Measurements from ENCODE around the gene CCNB3.

Gene CCNB3

GRCh38 chrX:50343917-50344316 lies 139.4 kb downstream of the CCNB3 start:
- DNase-seq (ENCODE audit: low spot score): no peak

DNA sequence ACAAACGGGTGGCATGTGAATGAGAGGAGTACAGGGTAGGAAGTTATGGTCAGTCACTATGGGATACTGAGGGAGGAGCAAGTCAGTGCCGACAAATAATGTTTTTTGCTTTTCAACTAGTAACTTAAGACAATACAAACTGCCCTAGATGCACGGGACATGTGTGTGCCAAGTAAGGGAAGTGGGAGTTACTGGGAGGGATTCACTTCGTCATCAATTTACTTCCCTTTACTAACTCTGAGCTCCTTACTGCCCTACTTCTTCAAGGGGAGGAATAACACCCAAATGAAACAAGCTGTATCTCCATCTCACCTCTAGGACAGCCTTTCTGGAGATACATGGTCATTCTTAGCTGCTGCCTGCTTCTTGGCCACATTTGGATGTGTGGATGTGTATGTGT lies 168.4 kb downstream of the CCNB3 start:
- DNase-seq (ENCODE audit: low spot score): no peak

DNA sequence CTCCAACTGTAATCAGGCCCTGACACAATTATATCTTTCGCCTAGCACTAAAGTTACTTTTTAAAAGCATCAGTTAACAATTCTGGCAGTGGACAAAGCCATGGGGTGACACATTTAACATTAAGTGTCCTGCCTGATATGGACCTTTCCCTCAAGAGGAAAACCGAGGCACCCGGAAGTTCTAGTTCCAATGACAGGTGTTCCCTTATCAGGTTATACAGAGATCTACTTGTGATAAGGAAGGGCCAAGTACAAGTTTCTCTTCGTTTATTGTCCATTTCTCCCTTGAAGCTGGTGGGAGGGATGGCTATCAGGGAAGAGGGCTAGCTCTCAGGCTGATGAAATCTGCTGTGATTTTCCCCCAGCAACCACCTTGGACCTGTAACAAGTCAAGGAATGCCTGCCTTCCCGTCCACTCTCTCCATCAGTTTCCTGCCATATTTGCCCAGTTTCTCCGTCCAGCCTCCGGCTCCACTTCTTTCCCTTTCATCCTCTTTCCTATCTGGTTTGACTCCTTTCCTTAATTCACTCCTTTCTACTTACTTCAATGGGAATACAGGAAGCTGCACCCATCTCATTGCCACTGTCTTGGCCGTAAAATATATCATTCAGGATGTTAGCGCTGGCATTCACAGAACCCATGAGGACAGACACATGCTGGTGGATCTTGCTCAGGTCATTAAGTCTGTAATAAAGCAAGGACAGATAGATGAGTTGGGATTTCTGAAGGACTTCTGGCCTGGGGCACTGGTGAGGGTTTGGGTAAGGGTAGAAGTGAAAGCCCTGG lies 171.1 kb downstream of the CCNB3 start:
- no peak for DNase-seq (ENCODE audit: low spot score)

DNA sequence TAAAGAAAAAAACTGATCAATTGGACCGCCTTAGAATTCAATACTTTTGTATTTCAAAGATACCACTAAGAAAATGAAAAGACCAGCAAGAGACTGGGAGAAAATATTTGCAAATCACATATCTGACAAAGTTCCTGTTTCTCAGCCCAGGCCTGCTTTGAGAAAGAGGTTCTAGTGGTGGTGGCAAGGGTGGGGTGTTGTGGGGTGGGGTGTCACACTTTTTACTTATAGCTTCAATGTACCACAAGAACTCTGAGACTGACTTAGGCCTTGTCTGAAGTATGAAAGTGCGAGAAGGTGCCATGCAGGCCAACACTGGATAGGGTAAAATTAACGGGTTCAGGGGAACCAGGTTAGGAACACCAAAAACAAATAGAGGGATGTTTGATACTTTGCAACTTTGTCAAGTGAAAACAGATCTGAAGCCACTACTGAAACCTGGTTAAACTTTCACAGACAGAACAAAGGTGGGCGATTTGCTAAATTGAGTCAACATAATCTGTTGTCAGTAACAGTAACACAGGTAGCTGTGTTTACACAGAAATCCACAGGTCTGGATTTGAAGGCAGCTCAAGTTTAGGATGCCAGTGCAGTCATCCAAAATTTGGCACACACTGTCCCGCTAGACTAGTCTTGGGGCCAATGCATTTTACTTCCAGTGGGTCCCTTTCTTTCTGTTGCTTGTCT lies 177.3 kb downstream of the CCNB3 start:
- peak; percentile 0 for DNase-seq (ENCODE audit: low spot score)

DNA sequence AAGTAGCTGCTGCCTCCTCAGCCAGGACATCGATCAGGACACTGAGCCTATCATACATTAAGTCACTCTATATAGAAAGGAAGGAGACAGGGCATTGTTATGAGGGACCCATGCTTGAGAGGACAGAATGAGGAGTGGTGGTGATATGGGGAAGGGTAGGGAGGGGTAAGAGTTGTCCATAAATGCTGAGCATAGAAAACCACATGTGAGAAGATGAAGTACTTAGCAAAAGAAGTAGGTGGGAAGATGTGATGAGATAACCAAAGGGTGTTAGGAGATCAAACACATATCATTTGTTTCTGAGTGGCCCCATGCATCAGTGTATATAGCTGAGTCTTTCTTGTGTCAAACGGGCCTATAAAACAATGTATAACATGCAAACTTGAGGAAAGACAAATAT lies 182.0 kb downstream of the CCNB3 start:
- no peak for DNase-seq (ENCODE audit: low spot score)

GRCh38 chrX:50393902-50394301 lies 189.3 kb downstream of the CCNB3 start:
- DNase-seq (ENCODE audit: low spot score): no peak
